Liver (tissue), 3 donors: ENCODE results near the gene PITX2.

Source experiments
- EGR1 ChIP-seq, 2 donors: IDR thresholded peaks; 2 replicates each; pipeline ENCODE4 v1.6.1; 2016 to 2018; ENCODE audit warnings: antibody characterized with exemption in 2 of 2, low read depth in 2 of 2
- HNF4G ChIP-seq: IDR thresholded peaks from 2 replicates; pipeline ENCODE4 v1.6.1; 2016; ENCODE audit warnings: antibody characterized with exemption
- JUND ChIP-seq, 2 donors: IDR thresholded peaks; 2 replicates each; pipeline ENCODE4 v1.6.1; 2016; ENCODE audit warnings: antibody characterized with exemption in 2 of 2
- NR2F2 ChIP-seq: IDR thresholded peaks from 2 replicates; pipeline ENCODE4 v1.6.1; 2016; ENCODE audit warnings: antibody characterized with exemption
- RAD21 ChIP-seq, 2 donors: IDR thresholded peaks; 2 replicates each; pipeline ENCODE4 v1.6.1; 2016; ENCODE audit warnings: antibody characterized with exemption in 2 of 2, mild to moderate bottlenecking in 2 of 2
- REST ChIP-seq: IDR thresholded peaks from 2 replicates; pipeline ENCODE4 v1.6.1; 2016; ENCODE audit warnings: antibody characterized with exemption, mild to moderate bottlenecking
- RXRA ChIP-seq, 2 donors: IDR thresholded peaks; 2 replicates each; pipeline ENCODE4 v1.6.1; 2017 to 2018; ENCODE audit warnings: antibody characterized with exemption in 2 of 2, mild to moderate bottlenecking in 1 of 2
- TAF1 ChIP-seq: conservative IDR thresholded peaks from 2 replicates; pipeline ENCODE4 v1.6.1; 2016; ENCODE audit warnings: antibody characterized with exemption, mild to moderate bottlenecking
- YY1 ChIP-seq: IDR thresholded peaks from 2 replicates; pipeline ENCODE4 v1.6.1; 2016; ENCODE audit warnings: antibody characterized with exemption, mild to moderate bottlenecking
- TF ChIP-seq, protein P1 (sequence below): IDR thresholded peaks from 2 replicates; pipeline ENCODE4 v1.6.1; 2016; ENCODE audit warnings: antibody characterized with exemption
- TF ChIP-seq, protein P2 (sequence below): fragments of 150-350 bp; IDR thresholded peaks from 2 replicates; pipeline ENCODE4 v1.5.1; 2017; ENCODE audit warnings: improper control_type of control experiment, low read depth, low read length; ENCODE audit not compliant: missing input control
- TF ChIP-seq, protein P3 (sequence below): IDR thresholded peaks from 2 replicates; pipeline ENCODE4 v1.6.1; 2016; ENCODE audit warnings: antibody characterized with exemption
- donor health status: healthy.
- donor health status: healthy.

DNA sequence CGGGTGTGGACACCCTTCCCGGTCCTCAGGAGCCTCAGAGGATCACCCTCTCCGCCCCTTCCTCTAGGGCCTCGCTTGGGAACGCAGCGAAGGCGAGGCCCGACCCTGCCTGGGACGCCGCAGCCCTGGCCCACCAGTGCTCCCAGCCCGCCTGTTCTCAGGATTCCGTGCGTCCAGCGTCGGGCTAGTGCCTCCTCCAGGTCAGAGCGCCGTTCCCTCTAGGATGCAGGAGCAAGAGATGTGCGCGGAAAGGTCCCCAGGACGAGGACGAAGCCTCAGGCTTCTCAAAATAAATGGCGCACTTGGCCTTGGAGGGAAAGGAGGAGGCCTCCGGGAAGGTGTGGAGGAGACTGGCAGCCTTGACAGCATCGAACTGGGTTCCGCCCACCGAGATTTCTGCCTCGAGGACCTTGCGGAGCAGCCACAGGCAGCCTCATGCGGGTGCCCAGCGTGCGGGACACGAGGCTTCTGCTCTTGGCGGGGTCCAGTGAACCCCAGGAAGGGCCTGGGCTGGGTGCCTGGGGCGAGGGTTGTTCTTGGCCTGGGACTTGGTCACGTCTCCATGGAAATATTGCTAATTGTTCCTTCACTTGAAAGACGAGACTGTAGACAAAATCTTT lies 35.1 kb downstream of the PITX2 start:
- TF ChIP-seq YY1 (no peak), HNF4G (no peak), JUND (IDR thresholded peaks at IDR 0.05) (no peak), TAF1 (no peak), NR2F2 (no peak), REST (no peak), RAD21 (IDR thresholded peaks at IDR 0.05) (no peak), EGR1 (IDR thresholded peaks at IDR 0.05; ENCODE audit: low read depth in 2 of 2) (no peak), RXRA (IDR thresholded peaks at IDR 0.05) (no peak)
- TF ChIP-seq, protein P1, sequence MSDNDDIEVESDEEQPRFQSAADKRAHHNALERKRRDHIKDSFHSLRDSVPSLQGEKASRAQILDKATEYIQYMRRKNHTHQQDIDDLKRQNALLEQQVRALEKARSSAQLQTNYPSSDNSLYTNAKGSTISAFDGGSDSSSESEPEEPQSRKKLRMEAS, result no peak
- TF ChIP-seq, protein P2, sequence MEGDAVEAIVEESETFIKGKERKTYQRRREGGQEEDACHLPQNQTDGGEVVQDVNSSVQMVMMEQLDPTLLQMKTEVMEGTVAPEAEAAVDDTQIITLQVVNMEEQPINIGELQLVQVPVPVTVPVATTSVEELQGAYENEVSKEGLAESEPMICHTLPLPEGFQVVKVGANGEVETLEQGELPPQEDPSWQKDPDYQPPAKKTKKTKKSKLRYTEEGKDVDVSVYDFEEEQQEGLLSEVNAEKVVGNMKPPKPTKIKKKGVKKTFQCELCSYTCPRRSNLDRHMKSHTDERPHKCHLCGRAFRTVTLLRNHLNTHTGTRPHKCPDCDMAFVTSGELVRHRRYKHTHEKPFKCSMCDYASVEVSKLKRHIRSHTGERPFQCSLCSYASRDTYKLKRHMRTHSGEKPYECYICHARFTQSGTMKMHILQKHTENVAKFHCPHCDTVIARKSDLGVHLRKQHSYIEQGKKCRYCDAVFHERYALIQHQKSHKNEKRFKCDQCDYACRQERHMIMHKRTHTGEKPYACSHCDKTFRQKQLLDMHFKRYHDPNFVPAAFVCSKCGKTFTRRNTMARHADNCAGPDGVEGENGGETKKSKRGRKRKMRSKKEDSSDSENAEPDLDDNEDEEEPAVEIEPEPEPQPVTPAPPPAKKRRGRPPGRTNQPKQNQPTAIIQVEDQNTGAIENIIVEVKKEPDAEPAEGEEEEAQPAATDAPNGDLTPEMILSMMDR, result no peak
- TF ChIP-seq, protein P3, sequence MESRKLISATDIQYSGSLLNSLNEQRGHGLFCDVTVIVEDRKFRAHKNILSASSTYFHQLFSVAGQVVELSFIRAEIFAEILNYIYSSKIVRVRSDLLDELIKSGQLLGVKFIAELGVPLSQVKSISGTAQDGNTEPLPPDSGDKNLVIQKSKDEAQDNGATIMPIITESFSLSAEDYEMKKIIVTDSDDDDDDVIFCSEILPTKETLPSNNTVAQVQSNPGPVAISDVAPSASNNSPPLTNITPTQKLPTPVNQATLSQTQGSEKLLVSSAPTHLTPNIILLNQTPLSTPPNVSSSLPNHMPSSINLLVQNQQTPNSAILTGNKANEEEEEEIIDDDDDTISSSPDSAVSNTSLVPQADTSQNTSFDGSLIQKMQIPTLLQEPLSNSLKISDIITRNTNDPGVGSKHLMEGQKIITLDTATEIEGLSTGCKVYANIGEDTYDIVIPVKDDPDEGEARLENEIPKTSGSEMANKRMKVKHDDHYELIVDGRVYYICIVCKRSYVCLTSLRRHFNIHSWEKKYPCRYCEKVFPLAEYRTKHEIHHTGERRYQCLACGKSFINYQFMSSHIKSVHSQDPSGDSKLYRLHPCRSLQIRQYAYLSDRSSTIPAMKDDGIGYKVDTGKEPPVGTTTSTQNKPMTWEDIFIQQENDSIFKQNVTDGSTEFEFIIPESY, result no peak
